SHP77 treated with DMSO at 0.1 percent for 48 hours (cell line): ENCODE data around the gene STAT1.

ENCODE experiments used
- DNase-seq: peaks from one replicate; lab custom pipeline; 2025; lab: John Stamatoyannopoulos, UW

Gene STAT1

DNA sequence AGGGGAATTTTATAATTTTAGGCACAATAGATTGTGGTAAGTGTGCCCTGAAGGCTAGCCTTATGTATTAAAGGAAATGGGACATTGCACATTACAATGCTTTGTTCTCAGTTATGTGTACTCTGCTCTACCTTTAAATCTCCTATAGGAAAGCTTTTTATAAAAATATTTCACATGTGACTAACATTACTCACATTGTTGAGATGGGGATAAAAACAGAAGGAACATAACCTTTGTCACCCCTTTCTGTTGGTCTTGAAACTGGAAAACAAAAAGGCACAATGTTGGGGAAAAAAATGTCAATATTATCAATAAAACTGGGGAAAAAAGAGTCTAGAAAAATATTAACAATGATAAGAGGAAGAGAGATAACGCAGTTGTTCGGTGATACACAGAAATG is 17.3 kb upstream of the STAT1 start:
- DNase-seq, result no peak

DNA sequence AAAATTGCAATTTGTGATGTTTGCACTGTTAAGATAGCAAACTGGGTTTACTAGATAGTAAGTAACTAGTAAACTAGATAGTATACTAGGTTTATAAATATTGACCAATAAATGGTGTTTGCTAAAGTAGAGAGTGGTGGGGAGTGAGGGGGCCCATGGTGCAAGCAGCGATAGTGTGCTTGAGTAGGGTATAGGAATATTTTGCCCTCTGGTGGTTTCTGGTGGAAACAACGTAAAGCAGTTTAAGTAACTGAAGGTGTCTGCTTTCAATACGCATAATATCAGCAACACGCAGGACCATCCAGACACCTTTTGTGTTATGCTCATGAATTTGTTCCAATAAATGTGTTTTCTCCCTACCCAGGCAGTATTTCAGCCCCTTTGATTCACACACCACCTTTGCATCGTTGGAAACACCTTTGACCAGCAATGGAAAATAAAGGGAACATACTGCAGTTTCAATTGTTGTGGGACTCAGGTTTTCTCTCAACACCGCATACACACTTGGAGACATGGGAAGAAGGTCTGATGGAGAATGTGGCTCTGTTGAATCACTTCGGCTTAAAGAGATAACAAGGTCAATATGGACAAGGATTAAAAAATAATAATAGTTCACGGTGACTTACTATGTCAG is 16.7 kb upstream of the STAT1 start:
- no peak for DNase-seq

DNA sequence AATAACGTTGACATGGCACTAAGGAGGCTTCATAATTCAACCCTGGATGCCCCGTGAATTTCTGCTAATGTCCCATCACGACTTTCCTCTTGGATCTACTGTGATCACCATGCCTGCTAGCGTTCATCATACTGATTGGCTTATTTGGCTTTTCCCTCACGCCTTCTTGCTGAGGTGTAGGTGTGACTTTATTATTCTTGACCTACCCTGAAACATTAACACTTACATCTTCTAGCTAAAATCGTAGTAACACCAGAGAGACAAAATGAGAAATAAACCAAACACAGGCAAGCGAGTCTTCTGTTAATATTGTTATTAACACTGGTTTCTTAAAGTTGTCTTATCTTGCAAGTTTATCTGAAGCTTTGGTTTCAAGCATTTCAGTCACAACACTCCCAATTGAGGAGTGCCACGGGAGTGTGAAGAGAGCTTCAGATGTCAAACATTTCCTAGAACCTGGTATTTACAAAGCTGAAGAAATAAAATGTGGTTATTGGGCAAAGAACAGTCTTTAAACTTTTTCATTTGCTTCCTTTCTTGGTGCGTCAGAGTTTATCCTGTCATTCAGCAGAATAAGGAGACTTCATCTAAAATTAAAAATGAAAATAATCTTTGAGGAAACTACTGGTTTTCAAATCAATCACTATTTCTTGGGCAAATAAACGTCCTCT is 15.4 kb upstream of the STAT1 start:
- no peak for DNase-seq

DNA sequence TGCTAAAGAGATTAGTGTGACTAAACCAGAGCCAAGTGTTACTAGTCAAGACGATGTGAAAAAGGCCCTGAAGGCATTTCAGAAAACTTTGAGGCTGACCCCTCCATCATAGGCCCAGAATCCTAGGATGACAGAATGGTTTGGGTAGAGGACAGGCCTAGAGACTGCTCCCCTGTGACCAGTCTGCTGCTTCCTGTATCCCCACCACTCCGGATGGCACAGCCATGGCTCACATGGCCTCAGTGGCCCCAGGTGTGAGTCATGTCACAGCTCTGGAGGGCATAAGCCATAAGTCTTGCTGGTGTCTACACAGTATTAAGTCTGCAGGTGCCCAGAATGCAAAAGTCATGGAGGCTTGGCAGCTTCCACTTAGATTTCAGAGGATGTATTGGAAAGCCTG is 12.4 kb upstream of the STAT1 start:
- no peak for DNase-seq

DNA sequence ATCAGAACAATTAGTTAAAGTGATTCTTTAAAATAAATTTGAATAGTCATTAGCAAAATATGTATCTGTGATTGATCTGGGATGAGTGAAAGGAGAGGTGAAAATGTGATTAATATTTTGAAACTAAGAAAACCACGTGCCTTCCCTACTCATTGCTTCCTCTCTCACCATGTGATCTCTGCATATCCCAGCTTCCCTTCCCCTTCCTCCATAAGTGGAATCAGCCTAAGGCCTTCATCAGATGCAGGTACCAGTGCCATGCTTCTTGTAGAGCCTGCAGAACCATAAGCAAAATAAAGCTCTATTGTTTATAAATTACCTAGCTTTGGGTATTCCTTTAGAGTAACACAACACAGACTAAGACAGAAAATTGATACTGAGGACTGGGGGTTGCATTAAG is 11.2 kb upstream of the STAT1 start:
- no peak for DNase-seq

DNA sequence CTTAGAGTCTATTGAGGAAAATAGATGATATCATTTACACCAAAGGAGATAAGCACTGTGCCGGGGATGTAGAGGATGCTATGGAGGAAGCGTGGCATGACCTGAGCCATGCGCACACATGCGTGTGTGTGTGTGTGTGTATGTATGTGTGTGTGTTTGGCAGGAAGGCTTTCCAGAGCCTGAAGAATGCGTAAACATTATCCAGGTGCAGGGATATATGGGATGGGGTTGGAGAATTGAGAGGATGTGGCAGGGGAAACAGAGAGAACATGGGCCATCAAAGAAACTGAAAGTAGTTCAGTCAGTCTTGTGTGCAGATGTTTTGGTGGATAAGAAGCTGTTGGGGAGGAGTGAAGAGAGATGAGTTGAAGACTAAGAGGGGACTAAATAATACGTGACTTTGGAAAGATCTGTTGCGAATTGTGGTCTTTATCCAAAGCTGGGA is 9.3 kb upstream of the STAT1 start:
- no peak for DNase-seq

DNA sequence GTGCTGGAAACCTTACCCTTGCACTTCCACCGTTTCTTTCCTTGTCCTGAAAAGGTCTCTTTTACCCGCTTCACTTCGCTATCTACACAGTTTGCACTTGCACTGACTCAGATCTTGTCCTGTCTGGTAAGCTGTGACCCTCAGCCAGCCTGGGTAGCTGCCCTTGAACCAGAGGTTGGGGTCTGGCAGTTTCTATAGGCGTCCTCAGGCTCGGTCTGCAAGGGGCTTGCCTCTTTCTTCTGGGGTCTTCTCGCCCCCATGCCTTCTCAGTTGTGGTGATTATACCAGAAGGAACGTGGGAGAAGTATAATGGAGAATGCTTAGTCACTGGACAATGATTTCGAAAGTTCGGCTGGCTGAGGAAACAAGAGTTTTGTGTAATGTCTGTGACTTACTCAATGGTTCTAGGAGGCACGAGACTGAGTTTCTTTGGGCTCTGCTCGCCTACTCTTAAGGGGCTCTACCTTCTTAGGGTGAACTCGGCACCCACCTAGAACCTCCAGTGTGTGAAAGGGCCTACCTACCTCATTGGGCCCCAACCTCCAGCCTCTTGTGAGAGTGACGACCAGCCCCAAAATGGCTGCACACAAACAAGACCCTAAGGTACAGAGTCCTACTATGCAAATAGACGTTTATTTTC is 6.9 kb upstream of the STAT1 start:
- DNase-seq, result no peak

DNA sequence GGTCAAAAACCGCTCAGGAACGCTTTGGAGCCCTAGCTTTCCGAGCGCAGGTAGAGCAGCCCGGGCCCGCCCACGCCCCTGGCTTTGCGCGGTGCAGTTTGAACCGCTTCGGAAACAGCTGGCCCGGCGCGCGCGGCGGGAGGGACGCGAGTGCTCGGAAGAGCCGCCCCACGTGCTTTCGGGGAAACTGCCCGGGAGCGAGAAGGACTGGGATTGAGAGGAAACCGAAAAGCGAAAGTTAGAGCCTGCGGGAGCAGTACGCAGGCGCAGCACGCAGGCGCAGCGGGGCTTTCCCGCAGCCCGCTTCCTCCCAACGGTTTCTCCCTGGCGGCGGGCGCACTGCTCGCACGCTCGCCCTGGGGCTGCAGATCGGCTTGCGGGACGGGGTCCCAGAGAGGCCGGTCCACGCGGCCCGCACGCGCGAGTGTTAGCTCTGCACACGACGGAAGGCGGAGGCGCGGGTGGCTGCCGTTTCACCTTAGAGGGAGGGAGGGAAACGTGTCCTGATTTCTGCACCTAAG is 6.3 kb upstream of the STAT1 start:
- DNase-seq, result peak; percentile 95

DNA sequence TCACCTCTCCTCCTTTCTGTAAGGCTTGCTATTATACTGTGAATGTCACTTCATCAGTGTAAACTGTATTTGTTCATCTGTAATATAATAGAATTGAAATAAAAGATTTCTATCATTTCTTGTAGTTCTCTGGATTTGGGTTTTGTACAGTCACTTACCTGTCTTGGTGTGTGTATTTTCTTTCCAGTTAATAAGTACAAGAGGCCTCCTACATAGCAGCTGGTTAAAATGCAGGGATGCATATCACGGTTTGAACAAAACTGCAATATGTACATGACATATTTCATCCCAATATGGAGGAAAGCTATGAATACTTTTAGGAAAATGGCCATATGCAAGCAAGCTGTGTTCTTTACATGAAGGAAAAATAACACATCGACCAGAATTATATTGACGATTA is 5.4 kb upstream of the STAT1 start:
- no peak for DNase-seq

DNA sequence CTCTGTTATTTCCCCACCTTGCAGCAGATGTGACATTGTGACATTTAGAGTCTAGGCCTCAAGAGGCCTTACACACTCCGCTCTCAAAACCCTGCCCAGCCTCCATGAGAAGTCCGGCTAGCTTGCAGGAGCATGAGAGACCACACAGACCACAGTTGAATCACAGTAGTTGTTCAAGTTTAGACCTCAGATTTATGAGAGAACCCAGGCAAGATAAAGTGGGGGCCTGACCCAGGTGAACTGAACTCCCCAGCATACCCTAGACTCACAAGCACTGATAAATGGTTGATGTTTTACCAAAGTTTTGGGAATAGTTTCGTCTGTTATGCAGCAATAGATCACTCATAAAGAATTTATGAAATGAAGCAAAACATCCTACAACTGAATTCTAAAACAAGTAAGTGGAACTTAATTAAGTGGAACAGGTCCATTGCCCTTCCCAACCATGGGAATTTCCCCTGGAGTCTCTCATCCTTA is 4.7 kb upstream of the STAT1 start:
- no peak for DNase-seq

DNA sequence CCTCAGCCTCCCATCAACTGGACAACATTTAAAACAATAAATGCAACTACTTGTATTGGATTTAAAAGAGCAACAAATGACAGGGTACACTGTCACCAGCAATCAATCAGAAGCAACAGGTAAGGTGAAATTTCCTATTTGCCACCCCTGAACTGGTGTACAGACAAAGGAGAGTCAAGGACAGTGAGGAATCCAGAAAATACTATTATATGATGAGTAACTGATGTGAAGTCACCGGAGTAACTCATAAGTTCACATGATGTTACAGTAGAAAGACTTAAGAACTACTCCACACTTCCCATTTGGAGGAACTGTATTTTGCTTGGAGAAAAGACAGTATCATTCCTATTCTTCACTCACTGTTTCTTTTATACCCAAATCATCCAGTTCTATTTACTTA is 4.1 kb upstream of the STAT1 start:
- DNase-seq, result no peak

DNA sequence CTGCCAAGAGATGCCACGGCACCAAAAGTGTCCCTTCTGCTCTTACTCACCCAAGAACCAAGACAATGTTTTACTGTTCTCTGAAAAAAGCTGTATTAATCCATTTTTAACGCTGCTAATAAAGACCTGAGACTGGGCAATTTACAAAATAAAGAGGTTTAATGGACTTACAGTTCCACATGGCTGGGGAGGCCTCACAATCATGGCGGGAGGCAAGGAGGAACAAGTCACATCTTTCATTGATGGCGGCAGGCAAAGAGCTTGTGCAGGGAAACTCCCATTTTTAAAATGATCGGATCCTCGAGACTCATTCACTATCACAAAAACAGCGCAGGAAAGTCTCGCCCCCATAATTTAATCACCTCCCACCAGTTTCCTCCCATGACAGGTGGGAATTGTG is 1.9 kb upstream of the STAT1 start:
- DNase-seq, result no peak

DNA sequence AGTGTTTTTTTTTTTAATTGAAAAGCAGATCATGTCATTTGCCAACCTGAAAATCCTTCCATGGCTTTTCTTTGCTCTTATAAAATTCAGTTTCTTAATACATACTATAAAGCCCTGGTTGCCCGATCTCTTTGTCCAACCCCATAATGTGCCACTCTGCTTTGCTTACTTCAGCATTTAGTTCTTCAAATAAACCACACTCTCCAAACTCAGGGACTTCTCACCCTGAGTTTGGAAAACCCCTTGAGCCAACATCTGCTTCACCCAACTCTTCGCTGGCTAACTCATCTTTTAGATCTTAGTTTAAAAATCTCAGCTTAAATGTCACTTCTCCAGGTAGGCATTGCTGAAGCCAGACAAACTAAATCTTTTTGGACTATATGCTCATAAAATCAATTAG is 1.3 kb upstream of the STAT1 start:
- DNase-seq, result no peak

DNA sequence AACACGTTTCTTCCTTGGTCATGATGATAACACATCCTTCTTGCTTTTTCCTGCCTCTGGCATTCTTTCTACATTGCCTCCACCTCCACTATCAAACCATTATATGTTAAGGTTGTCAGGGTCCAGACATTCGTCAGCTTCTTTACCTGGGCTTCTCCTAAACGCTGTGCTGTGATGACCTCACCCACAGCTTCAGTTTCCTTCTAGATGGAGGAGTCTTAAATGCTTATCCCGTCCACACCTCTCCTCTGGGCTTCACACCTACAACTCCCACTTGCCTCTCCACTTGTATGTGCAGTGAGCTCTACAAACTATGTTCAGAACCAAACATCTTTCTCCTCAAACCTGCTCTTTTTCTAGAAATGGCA is 666 bp upstream of the STAT1 start:
- DNase-seq, result no peak

DNA sequence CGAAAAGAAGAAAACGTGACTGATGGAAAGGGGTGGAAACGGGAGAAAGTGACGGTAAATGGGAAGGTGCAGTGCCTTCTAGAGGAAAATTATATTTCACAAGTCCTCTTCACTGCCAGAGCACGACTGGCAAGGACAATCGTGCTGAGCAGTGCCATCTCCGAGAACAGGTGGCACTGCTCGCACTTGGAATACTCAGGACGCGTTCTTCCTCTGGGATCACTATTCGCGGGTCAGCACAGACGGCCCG is 364 bp downstream of the STAT1 start:
- DNase-seq, result no peak

DNA sequence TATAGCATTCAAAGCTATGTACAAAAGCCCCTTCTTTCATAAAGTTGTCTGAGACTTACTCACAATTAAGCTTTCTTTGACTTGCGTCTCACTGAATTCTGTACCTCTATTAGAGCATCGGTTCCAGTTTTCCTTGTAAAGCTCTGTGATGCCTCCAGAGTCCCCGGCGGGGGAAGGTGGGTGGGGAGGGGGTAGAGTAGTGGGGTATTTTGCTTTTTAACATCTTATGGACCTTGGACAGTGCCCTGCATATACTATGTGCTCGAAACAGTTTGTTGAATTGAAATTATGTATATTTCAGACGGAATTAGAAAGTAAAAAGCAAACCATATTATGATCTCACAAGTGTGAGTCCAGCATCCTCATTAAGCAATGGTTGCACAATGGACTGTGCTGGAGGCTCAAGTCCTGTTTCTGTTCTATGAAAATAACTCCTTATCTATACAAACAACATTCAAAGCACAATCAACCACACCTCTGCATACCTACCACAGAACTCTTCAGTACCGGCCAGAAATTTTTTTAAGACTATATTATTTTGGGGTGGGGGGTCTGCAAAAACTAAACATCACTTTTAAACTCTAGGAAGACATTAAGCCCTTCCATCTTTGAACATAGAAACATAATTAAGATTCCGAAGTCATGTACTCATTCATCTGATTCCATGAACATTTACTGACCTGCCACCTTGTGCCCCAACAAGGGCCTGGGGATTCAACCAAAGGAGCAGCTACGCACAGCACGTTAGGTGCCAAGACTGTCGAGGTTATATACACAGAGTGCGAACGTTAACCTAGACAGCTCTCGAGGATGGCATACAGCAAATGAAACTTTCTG is 908 bp downstream of the STAT1 start:
- no peak for DNase-seq

DNA sequence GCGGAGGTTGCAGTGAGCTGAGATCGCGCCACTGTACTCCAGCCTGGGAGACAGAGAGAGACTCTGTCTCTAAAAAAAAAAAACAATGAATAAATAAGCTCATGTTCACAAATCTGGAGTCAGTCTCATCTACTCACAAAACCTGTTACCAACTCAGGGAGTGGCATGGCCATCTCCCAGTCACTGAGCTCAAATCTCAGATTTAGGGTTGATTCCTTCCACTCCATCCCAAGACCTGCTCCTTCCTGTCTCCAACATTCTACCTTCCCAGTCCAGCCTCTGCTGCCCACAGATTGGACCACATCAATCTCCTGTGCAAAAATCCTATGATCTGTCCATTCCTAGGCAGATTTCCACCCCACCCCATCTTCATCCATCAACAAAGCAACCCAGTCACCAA is 1.6 kb downstream of the STAT1 start:
- no peak for DNase-seq

DNA sequence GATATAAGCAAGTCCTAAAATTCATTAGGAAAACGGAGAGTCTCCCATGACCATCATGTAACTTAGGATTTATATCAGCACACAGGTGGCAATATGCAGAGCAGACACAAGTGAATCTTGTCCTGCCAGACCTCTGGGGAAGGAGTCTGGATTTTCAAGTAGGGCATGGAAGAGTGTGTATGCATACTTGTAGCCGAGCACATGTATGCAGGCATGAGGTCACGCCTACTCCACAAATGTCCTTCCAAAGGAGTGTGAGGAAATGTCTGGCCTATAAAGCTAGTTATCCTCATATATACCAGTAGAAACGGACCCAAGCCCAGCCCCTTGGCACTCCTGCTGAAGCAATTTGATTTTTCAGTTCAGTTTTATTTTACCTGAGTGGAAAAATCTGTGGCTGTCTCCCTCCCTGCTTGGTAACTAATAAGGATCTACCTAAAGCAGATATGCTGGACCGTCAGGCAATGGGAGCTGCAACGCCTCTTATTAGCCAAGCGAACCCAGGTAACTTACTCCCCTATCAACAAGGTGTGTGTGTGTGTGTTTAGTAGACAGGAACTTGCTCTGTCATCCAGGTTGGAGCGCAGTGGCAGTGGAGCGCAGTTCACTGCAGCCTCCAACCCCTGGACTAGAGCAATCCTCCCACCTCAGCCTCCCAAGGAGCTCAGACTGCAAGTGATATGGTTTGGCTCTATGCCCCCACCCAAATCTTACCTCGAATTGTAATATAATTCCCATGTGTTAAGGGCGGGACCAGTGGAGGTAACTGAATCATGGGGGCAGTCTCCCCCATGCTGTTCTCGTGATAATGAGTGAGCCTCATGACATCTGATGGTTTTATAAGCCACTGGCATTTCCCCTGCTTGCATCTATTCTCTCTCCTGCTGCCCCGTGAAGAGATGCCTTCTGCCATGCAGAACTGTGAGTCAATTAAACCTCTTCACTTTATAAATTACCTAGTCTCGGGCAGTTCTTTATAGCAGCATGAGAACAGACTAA is 2.8 kb downstream of the STAT1 start:
- DNase-seq, result no peak

DNA sequence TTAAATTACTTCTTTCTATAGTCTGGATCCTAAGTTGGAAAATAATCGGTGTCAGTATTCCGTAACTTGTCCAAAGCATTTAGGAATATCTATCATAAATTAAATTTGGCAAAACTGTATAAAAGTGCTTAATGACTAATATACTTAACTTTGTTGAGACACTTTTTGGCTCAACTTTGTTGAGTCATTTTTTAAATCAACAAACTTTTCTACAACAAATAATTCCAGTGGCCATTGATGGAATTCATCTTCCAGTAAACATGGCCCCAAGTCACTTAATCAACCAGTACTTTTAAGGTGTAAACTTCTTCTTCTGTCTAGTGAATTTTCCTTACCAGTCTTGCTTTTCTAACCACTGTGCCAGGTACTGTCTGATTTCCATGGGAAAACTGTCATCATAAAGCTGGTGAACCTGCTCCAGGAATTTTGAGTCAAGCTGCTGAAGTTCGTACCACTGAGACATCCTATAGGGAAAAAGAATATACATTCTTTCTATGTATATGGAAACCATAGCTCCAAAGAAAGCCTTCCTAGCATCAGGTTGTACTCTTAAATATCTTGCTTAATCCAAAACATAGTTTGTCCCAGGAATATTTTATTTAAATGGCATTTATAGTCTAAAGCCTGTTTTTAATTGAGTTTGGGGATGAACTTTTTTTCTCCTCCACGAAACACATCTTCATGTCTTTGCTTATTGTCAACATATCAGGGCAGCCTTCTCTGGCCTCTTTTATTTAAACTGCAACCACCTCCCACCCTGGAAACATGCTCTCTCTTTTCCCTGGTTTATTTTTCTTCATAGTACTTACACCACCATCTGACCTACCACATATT is 4.2 kb downstream of the STAT1 start:
- no peak for DNase-seq

DNA sequence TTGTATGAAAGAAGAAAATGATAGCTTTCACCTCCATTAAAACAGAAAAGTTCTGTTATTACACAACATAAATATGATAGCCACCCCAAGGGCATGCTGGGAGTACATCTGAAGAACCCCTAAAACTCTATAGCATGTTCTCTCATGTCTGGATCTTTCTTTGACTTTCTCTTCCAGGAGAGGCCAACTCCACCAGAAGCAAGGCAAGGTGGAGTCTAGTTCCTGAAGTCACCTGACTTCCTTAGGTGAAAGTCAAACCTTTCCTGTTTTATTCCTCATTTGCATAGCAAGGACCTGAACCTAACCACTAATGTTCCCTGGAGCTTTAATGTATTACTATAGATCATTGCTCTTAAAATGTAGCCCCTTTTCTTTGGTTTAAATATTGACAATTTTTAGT is 5.7 kb downstream of the STAT1 start:
- DNase-seq, result no peak
